Small intestine (tissue), 7 donors: Measurements from ENCODE around the gene CCDC175. TPM values are rescaled to one million over a fixed set of nuclear protein-coding genes. Genes with fewer than 3 reads are reported as not detected.
A peak's percentile ranks its signal among the peaks of the same experiment; 100 is the strongest.

Experiments used
- DNase-seq, 2 donors: peaks; one replicate each; pipeline versions ENCODE4 v3.0.0 to v3.0.0-alpha.2; 2013
- FAIRE-seq: peaks from 2 replicates; lab custom pipeline; 2012; peaks lifted over from hg19 to GRCh38; lab: Jason Lieb, UNC
- H3K27ac ChIP-seq, 3 donors: one replicate each; pipeline ENCODE4 v1.5.1; 2013; ENCODE audit warnings: low read length in 2 of 3, mild to moderate bottlenecking in 2 of 3, control low read depth in 1 of 3, inconsistent platforms in 1 of 3, low read depth in 1 of 3, moderate library complexity in 1 of 3
- H3K27me3 ChIP-seq, 3 donors: one replicate each; pipeline ENCODE4 v1.6.1; 2013; ENCODE audit warnings: low read length in 3 of 3, inconsistent platforms in 1 of 3; ENCODE audit not compliant: control insufficient read depth in 3 of 3, insufficient read depth in 3 of 3
- H3K36me3 ChIP-seq, 3 donors: one replicate each; pipeline ENCODE4 v1.6.1; 2013; ENCODE audit warnings: low read length in 3 of 3, inconsistent platforms in 1 of 3, low read depth in 1 of 3, mild to moderate bottlenecking in 1 of 3, moderate library complexity in 1 of 3; ENCODE audit not compliant: control insufficient read depth in 3 of 3, insufficient read depth in 2 of 3
- H3K4me1 ChIP-seq, 3 donors: one replicate each; pipeline ENCODE4 v1.6.1; 2013; ENCODE audit warnings: low read length in 2 of 3, inconsistent platforms in 1 of 3, low read depth in 1 of 3, mild to moderate bottlenecking in 1 of 3, moderate library complexity in 1 of 3; ENCODE audit not compliant: control insufficient read depth in 3 of 3, insufficient read depth in 2 of 3
- H3K4me3 ChIP-seq, 3 donors: one replicate each; pipeline ENCODE4 v1.5.1; 2013; ENCODE audit warnings: low read length in 3 of 3, control low read depth in 1 of 3, inconsistent platforms in 1 of 3, low read depth in 1 of 3, mild to moderate bottlenecking in 1 of 3, moderate library complexity in 1 of 3
- H3K9me3 ChIP-seq, 2 donors: one replicate each; pipeline ENCODE4 v1.6.1; 2013; ENCODE audit warnings: low read depth in 1 of 2, low read length in 1 of 2; ENCODE audit not compliant: control insufficient read depth in 2 of 2, insufficient read depth in 1 of 2
- WGBS, 3 donors: extraction: QIAGEN DNeasy Blood & Tissue Kit; methylation state at CpG; one replicate each; pipeline ENCODE4 v1.1.7; 2013; 5-methylcytosine and 5-hydroxymethylcytosine counted together
- polyA plus RNA-seq, 4 donors: library from polyadenylated mRNA; stranded (reverse) in 3 of 4; unstranded in 1 of 4; fragments of 200-250 nt in 3 of 4; fragments of 120-200 nt in 1 of 4; gene quantifications; one replicate each; pipeline versions ENCODE4 v1.2.1 to v1.2.3, GENCODE V29; 2013
- donor health status: healthy with polysubstance abuse.
- donor health status: control.
- donor health status: control.
- donor health status: Bipolar disorder and iron deficiency.
- donor health status: healthy.

CCDC175 gene
- polyA plus RNA-seq, 4 donors, result 2.8 TPM; not detected in 3

DNA sequence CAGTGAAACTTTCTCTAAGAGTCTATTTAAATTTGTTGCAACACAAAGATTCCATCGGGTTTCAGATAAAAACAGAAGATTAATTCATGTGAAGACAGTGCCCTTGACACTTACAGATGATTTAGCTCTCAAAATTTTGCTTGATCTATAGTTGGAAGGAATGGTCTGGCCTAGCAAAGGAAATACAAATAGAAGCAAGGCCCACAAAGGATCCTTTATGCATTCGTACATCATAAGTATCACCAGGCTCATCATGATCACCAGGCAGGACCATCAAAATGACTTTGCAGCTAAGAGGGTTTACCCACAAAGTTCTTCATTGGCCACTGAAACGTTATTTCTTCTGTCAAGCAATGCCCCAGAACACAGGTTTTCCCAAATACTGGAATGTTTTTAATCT lies 67.5 kb downstream of the CCDC175 start:
- Histone ChIP-seq H3K27me3 (no peaks in the 10 kb centered on the region), H3K27ac (no peak overlapping the region), H3K4me1 (peaks cover 0 to 30% (median 0%) of the 10 kb centered on the region in 3 donors), H3K36me3 (peaks cover 0 to 2% (median 1%) of the 10 kb centered on the region in 3 donors), H3K9me3 (no peaks in the 10 kb centered on the region), H3K4me3 (no peak overlapping the region)
- DNase-seq (no peak), FAIRE-seq (no peak)
- 83 to 91% (median 85%) methylated on average over 3 of the region's 3 CpGs for WGBS, 3 donors

- FAIRE-seq, result no peak
- Histone ChIP-seq H3K4me3 (no peak overlapping the region), H3K36me3 (peaks cover 2 to 6% (median 2%) of the 10 kb centered on the region in 3 donors), H3K9me3 (no peaks in the 10 kb centered on the region), H3K4me1 (peaks cover 0 to 30% (median 0%) of the 10 kb centered on the region in 3 donors), H3K27ac (no peak overlapping the region), H3K27me3 (no peaks in the 10 kb centered on the region)
- 82 to 92% (median 89%) methylated on average over 3 of the region's 3 CpGs for WGBS, 3 donors
- DNase-seq, result peak in 1 of 2 donors; percentile 21
Observed at GRCh38 chr14:59507752-59508103, 68.9 kb downstream of the CCDC175 start.

GRCh38 chr14:59507063-59507751 lies 69.4 kb downstream of the CCDC175 start:
- peaks cover 0 to 29% (median 0%) of the 10 kb centered on the region in 3 donors for H3K4me1 ChIP-seq
- peaks cover 2 to 6% (median 3%) of the 10 kb centered on the region in 3 donors for H3K36me3 ChIP-seq
- FAIRE-seq, result no peak
- H3K4me3 ChIP-seq, result no peak overlapping the region
- DNase-seq, result peak; percentile 70 to 88
- no peaks in the 10 kb centered on the region for H3K9me3 ChIP-seq
- no peaks in the 10 kb centered on the region for H3K27me3 ChIP-seq
- H3K27ac ChIP-seq, result peak overlapping the region in 1 of 3 donors; percentile 13

DNA sequence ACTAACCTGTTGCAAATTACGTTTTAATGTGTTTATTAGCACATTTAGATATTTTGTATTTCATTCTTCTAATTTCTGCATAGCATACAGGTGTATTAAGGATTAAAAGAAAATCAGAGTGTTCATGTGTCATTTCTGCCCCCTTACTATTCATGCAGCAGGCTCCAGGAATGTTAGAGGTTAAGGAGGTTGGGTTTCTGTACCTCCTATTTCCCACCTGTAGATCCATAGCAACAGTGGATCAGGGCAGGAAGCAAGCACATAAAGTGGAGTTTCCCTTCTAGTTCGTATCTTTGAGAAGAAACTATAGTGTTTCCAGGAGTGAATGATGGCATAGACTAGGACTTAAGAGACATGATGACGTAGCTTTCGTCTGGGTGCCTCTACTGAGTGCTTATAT lies 73.4 kb downstream of the CCDC175 start:
- DNase-seq, result no peak
- H3K27ac ChIP-seq, result no peak overlapping the region
- no peak overlapping the region for H3K4me3 ChIP-seq
- H3K27me3 ChIP-seq, result no peaks in the 10 kb centered on the region
- no peaks in the 10 kb centered on the region for H3K9me3 ChIP-seq
- H3K36me3 ChIP-seq, result peaks cover 5 to 11% (median 6%) of the 10 kb centered on the region in 3 donors
- no peak for FAIRE-seq
- peaks cover 0 to 9% (median 0%) of the 10 kb centered on the region in 3 donors for H3K4me1 ChIP-seq
- 81 to 90% (median 87%) methylated on average over 4 of the region's 4 CpGs for WGBS, 3 donors

DNA sequence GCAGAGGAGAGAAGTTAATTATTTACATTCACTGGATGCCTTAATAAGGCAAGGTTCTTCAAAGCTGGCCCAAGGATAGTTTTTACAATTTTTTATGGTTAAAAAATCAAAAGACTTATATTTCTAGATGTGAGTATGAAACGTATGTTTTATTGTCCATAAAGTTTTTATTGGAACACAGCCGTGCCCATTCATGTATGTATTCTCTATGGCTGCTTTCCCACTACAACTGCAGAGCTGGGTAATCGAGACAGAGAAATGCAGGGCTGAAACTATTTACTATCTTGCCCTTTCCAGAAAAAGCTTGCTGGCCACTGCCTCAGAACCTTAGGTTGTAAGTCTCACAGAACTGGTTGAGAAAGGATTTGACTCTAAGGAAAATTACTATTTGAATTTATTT lies 75.9 kb downstream of the CCDC175 start:
- FAIRE-seq (no peak), DNase-seq (no peak)
- peak overlapping the region in 1 of 3 donors; percentile 20 for H3K27ac ChIP-seq
- no peak overlapping the region for H3K4me3 ChIP-seq
- H3K9me3 ChIP-seq, result no peaks in the 10 kb centered on the region
- no peaks in the 10 kb centered on the region for H3K27me3 ChIP-seq
- H3K4me1 ChIP-seq, result no peaks in the 10 kb centered on the region
- peaks cover 5 to 11% (median 9%) of the 10 kb centered on the region in 3 donors for H3K36me3 ChIP-seq
- 53 to 60% (median 58%) methylated on average over 3 of the region's 3 CpGs for WGBS, 3 donors

DNA sequence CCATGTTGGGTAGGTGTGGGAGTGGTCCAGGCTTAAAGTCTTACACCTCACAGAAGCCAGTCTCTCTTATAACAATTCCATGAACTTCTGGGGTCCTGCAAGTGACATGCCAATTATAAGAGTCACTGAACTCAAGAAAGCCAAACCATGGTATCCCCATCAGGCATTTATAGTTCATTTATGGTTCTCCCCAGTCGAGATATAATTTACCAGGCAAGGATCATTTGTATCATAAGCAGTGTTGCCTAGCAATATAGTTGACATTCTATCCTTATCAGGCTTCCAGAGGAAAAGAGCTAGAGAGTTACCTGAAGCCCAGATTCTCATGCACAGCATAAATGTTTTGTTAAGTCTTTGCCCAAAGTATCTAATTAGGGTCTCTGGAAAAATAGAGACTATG lies 84.2 kb downstream of the CCDC175 start:
- FAIRE-seq, result no peak
- Histone ChIP-seq H3K4me1 (peaks cover 0 to 6% (median 3%) of the 10 kb centered on the region in 3 donors), H3K4me3 (no peak overlapping the region), H3K36me3 (peaks cover 9 to 18% (median 14%) of the 10 kb centered on the region in 3 donors), H3K27ac (no peak overlapping the region), H3K27me3 (no peaks in the 10 kb centered on the region), H3K9me3 (no peaks in the 10 kb centered on the region)
- DNase-seq, result peak; percentile 54 to 64
- 13 to 66% (median 32%) methylated on average over 1 of the region's 1 CpG for WGBS, 3 donors

DNA sequence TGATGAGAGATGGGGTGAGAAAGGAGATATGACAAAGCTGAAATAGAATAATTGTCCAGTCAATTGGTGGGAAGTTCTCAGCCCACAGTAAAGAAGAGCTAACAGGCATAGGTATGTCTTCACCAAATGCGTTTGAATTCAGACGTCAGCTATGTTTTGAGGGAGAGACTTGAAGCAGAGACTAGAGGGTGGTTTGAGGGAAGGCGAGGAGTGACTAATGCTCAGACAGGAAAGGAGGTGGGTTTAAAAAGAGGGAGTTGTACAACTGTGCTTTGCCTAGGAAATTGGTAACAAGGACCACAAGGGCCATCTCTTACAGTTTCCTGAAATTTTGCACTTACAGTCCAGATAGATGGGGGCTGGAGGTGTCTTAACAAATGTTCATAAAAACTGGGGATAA lies 85.9 kb downstream of the CCDC175 start:
- peaks cover 3 to 12% (median 4%) of the 10 kb centered on the region in 3 donors for H3K4me1 ChIP-seq
- no peak for DNase-seq
- WGBS, 3 donors, result 90 to 98% (median 91%) methylated on average over 3 of the region's 3 CpGs
- peaks cover 9 to 17% (median 14%) of the 10 kb centered on the region in 3 donors for H3K36me3 ChIP-seq
- no peaks in the 10 kb centered on the region for H3K27me3 ChIP-seq
- no peak for FAIRE-seq
- no peak overlapping the region for H3K27ac ChIP-seq
- no peak overlapping the region for H3K4me3 ChIP-seq
- H3K9me3 ChIP-seq, result no peaks in the 10 kb centered on the region

DNA sequence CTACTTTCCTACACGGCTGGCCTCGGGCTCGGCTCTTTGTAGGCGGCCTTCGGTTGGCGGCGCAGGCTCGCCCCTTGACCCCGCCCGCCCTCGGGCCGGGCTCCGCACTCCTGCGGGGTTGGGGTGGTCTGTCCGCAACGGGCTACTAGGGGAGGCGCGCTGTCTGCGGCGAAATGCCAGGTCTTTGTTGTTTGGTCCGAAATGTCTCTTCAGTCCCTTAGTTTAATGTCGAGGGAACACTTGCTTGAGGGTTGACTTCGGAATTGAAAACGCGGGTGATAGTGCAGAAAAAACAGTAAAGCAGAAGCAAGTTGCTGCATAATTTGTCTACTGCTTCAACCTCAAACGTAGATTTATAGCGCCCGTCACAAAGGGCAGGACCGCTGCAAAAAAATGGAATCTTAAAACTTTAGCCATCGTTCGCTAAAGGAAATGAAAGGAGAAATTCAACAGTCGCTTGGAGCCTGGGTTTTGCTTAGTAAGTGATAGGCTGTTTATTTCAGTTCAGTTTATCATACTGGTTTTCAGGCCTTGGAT lies 91.9 kb downstream of the CCDC175 start:
- H3K4me1 ChIP-seq, result peaks cover 9 to 37% (median 23%) of the 10 kb centered on the region in 3 donors
- H3K36me3 ChIP-seq, result peaks cover 0 to 6% (median 2%) of the 10 kb centered on the region in 3 donors
- WGBS, 3 donors, result 0% methylated on average over 26 to 32 of the region's 32 CpGs
- no peaks in the 10 kb centered on the region for H3K9me3 ChIP-seq
- no peaks in the 10 kb centered on the region for H3K27me3 ChIP-seq
- H3K4me3 ChIP-seq, result peak overlapping the region; percentile 64 to 81 (median 81)
- FAIRE-seq, result no peak
- peak in 1 of 2 donors; percentile 35 for DNase-seq
- H3K27ac ChIP-seq, result peak overlapping the region; percentile 58 to 93 (median 91)
